ENCODE measurements around the gene SELENOW.
"Not testable (repeated sequence)": the region's sequence is repeated elsewhere in the genome, so short reads cannot be mapped to it uniquely, and the experiment has no call there.

The SELENOW gene

DNA sequence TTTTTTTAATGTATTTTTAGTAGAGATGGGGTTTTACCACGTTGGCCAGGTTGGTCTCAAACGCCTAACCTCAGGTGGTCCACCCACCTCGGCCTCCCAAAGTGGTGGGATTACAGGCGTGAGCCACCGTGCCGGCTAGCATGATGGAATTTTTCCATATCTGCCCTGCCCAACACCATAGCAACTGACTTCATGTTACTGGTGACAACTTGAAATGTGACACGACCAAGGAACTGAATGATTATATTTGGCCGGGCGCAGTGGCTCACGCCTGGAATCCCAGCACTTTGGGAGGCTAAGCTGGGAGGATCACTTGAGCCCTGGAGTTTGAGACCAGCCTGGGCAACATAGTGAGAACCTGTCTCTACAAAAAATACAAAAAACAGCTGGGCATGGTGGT is 8.8 kb downstream of the SELENOW start:
- DNase-seq: not testable (repeated sequence)

DNA sequence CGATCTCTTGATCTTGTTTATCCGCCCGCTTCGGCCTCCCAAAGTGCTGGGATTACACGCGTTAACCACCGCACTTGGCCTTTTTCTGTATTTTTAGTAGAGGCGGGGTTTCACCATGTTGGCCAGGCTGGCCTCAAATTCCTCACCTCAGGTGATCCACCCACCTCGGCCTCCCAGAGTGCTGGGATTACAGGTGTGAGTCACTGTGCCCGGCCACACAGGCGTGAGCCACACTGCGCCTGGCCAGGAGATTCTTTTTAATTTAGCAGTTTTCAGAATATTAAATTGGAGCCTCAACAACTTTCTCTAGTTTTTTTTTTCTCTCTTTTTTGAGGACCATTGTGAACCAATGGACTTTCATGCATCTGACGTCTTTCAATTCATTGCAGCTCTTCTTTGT is 11.3 kb downstream of the SELENOW start:
- DNase-seq: not testable (repeated sequence)

DNA sequence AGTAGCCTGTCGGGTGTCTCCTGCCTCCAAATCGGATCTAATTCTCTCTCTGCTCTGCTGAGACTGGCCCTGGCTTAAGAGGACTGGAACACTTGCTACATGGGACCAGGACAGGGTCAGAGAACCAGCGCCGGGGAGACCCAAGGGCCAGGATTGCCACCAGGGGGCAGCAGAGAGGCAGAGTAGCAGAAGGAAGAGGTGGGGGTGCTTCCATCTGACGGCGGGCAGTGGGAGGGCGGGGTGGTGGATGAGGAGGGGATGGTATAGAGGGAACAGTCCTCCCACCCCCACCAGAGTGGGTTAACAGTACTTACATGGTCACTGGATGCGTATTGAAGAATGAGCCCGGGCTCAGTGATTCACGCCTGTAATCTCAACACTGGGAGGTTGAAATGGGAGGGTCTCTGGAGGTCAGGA is 11.9 kb downstream of the SELENOW start:
- DNase-seq: peak; percentile 29

DNA sequence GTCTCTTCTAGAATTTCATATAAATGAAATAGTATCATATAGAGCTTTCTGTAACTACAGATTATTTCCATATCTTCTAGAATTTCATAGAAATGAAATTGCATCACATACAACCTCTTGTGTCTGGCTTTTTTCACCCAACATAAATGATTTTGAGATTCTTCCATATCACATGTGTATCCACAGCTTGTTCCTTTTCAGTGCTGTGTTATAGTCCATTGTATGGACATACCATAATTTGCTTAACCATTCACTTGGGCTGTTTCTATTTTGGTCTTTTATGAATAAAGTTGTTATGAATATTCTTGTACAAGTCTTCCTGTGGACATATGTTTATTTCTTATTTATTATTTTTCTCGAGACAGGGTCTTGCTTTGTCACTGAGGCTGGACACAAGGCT is 14.1 kb downstream of the SELENOW start:
- DNase-seq: no peak

DNA sequence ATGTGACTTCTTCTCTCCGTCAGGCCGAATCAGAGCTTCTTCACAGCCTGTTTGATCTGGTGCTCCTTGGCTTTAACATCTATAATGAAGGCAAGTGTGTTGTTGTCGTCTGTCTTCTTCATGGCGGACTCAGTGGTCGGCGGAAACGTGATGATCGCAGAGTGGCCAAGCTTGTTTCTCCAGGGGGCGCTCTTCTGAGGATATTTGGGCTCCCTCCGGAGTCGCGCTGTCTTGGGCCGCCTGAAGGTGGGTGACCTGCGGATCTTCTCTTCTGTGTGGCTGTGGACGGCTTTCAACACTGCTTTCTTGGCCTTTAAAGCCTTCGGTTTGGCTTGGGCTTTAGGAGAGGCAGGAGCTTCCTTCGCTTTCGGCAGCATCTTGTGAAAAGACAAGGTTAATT is 16.0 kb downstream of the SELENOW start:
- DNase-seq: no peak

DNA sequence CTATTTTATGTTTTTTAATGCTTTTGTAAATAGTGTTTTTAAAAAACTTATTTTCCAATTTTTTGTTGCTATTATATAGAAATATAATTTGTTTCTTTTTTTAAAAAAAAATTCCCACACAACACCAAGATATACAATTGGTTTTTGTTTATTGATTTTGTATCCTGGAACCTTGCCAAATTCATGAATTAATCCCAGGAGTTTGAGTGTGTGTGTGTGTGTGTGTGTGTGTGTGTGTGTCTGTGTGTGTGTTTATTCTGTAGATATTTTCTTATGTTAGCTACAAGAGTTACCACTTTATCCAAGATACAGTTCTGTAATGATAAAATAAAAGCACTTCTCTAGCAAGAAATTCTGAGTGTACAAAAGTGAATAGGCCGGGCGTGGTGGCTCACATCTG is 18.3 kb downstream of the SELENOW start:
- no peak for DNase-seq

DNA sequence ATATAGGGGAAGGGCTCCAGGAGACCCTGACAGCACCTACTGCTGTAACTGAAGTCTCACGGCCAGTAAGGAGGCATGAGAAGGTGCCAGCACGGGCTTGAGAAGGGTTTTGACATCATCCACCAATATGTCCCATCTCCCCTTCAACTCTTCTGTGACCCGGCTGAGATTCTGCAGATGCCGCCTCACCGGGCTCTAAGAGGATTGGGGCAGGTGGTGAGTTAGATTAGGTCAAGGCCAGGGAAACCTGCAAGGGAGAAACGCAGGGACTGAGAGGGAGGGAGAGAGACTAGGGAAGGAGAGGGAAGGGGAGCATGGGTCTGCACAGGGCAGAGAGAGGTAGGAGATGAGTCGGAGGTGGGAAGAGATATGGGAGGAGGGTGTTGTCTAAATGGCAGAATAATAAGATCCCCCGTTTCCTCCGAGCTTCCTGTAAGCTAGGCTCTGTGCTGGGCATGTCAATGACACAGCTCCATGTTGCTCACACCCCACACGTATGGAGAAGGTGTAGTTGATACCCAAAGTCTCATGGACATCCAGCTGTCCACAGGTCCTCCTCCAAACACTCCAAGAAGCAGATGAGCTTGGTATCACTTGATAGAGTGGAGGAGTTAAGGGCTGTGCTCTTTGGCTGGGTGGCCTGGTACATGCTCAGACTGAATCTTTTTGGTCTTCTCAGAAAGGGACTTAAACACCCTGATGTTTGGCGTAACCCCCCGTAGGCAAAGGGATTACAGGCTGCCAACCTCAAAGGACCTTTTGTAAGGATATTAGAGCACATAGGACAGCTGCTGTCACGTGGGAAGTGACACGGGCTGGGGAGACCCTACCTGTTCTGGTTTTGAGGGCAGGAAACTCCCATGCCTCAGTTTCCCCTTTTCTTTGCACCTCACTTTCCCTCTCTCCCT is 19.7 kb downstream of the SELENOW start:
- DNase-seq: no peak

DNA sequence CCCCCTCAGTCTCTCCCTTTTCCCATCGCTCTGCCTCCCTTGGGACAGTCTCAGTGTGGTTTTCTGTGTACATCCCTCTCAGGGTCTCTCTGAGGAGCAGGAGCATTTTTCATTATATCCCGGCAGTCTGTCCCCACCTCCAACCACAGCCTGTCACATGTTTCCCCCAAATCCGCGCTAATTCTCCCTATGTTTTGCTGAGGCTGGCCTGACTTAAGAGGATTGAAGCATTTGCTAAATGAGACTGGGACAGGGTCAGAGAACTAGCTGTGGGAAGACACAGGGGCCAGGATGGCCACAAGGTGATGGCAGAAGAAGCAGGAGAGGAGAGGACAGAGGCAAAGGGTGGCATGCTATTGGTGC is 20.4 kb downstream of the SELENOW start:
- DNase-seq: no peak

DNA sequence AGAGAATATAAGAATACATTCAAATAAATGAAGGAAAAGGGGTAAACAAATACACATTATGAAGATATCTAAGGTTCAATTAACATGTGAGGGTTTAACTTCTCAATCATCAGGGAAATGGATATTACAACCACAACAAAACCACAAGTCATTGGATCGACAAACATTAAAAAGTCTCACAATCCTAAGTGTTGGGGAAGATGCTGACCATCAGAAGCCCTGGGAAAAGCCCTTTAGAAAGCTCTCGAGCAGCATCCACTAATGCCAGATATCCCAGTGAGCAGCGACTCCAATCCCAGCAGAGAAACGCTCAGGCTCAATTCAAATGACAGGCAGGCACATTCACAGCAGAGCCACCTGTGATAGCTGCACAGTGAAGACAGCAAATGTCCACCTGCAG is 22.8 kb downstream of the SELENOW start:
- no peak for DNase-seq

DNA sequence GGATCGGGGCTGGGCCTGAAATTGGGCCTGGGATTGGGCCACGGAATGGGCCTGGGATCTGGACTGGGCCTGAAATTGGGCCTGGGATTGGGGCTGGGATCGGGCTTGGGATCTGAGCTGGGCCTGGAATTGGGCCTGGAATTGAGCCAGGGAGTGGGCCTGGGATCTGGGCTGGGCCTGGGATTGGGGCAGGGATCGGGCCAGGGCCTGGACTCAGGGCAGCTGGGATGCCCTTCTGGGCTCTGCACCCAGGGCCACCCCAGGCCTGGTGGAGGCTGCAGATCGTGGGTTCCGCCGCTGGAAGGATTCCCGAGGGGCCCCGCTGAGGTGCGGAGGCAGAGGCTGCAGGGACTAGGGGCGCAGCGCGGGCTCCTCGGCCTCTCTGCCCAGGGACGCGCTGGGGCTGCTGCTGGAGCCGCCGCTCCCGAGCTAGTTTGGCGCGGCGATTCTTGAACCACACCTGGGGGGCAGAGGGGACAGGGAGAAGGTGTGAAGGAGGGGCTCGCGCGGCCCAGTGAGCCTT is 24.1 kb downstream of the SELENOW start:
- no peak for DNase-seq

DNA sequence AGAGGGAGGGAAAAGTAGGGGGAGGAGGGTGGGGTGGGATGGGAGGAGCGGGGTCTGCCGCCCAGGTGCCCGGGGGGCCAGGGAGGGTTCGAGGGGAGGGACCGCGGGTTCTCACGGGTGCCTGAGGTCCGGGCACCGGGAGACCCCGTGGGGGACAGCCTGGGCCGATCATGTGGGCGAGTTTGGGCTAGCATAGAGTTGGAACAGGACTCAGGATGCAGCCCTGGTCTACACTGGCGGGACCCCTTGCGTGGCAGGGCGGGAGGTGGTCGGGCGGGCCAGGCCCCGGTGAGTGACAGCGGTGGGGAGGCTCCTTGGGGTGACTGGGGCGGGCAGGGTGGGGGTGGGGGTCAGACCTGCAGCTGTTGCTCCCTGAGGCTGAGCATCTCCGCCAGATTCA is 24.6 kb downstream of the SELENOW start:
- DNase-seq: not testable (repeated sequence)

DNA sequence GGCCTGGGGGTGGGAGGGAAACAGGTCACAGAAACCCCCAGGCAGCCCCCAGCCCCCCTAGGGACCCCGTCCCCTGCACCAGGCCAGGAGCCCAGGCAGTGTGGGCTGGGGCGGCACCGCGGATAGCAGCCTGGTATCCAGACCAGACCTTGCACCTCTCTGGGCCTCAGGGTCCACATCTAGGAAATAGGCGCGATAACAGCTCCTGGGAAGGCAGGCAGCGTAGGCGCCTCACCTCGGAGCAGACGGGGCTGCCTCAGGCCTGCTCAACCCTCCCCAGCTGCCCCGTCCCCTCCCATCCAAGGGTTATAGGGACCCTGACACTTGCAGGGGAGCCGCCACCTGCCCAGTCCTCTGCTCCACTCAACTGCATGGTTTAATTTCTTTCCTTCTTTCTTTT is 25.2 kb downstream of the SELENOW start:
- DNase-seq: not testable (repeated sequence)

DNA sequence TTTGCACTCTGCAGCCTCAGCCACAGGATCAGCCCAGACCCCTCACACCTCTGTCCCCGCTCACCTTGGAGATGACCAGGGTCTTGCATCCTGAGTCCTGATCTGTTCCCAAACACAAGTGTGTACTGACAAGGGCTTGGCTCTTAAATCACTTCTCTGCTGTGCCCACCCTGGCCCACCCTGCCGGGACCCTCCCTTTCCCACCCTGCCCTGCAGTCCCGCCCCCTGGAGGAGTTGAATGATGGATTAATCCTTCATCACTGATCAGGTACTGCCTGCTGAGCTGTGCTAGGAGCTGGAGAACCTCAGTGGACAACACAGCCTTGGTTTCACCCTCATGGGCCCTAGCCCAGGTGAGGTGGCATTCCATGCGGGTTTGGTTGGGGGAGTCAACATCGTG is 25.9 kb downstream of the SELENOW start, which contains the start of gene TPRX1:
Gene TPRX1 (minus strand): TSS at position 101 of the 400 bp plus-strand sequence. CDS start 12 bp downstream, at position 89.
- DNase-seq: not testable (repeated sequence)

DNA sequence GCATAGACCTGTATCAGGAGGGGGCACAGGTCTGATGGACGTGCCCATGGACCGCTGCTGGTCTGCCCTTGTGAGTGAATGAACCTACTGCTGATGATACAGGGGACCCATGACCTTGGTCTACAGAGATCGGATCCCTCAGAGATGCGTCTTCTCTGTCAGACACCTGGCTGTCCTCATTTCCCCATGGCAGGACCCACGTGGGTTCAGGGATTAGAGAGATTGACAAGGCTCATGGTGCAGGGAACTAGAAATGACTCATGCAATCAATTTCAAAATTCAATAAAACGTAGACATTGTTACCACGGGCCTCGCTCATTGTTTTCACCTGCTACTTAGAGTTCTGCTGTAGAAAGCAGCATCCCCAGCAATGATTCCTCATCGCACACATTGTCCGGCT is 26.8 kb downstream of the SELENOW start:
- no peak for DNase-seq

DNA sequence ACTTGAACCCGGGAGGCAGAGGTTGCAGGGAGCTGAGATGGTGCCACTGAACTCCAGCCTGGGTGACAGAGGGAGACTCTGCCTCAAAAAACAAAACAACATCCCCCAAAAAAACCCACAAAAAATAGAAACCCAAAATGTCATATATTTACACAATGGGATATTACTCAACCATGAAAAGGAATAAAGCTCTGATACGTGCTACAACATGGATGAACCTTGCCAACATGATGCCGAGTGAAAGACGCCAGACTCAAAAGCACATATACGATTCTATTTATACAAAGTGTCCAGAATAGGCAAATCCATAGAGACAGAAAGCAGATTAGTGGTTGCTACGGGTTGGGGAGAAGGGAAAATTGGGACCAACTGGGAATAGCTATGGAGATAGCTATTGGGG is 27.9 kb downstream of the SELENOW start:
- DNase-seq: no peak

DNA sequence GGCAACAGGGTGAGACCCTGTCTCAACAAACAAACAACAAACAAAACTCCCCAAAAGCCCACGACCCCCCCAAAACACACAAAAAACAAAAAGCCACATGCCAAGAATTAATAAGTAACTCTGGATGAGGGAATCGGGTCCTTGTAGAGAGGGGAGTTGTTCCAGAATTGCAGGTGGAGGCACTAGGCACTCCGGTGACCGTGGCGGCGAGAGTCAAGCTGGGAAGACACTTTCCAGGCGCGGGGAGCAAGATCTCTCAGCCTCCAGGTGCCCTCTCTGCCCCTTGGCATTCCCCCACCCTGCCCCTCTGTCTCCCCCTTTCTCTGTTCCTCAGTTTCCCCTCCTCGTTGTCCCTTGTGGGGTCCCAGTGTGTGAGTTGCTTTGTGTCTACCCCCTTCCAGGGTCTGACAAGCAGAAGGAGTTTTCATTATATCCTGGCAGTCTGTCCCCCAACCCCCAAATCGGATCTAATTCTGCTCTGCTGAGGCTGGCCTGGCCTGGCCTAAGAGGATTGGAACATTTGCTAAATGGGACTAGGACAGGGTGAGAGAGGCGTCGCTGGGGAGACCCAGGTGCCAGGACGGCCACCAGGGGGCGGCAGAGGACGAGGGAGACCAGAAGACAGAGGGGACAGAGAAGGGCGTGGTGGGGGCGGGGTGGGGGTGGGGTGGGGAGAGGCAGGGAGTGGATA is 34.9 kb downstream of the SELENOW start:
- DNase-seq: peak; percentile 0

DNA sequence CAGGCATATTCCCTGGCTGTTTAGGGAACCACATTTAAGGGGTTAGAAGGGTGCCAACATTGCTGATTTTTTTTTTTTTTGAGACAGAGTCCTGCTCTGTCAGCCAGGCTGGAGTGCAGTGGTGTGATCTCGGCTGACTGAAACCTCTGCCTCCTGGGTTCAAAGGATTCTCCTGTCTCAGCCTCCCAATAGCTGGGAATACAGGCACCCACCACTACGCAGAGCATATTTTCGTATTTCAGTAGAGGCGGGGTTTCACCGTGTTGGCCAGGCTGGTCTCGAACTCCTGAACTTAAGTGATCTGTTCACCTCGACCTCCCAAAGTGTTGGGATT is 35.5 kb downstream of the SELENOW start:
- DNase-seq: no peak

DNA sequence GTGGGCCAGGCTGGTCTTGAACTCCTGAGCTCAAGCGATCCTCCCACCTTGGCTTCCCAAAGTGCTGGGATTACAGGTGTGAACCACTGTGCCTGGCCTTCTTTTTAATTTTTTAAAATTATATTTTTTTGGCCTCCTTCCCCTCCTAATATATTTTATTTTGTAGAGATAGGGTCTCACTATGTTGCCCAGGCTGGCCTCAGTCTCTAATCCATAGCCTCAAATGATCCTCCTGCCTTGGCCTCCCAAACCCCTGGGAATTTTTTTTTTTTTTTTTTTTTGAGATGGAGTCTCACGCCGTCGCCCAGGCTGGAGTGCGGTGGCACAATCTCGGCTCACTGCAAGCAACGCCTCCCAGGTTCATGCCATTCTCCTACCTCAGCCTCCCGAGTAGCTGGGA is 37.8 kb downstream of the SELENOW start:
- DNase-seq: not testable (repeated sequence)

DNA sequence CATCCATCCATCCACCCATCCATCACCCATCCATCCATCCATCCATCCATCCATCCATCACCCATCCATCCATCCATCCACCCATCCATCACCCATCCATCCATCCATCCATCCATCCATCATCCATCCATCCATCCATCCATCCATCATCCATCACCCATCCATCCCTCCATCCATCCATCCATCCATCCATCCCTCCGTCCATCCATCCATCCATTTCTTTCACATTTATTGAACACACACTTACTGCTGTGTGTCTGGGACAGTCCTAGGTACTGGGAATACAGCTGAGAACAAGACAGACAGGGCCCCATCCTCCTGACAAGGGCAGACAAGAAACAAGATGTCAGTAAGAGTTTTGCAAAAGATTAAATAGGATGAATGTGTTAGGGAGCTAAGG is 39.7 kb downstream of the SELENOW start:
- not testable (repeated sequence) for DNase-seq

DNA sequence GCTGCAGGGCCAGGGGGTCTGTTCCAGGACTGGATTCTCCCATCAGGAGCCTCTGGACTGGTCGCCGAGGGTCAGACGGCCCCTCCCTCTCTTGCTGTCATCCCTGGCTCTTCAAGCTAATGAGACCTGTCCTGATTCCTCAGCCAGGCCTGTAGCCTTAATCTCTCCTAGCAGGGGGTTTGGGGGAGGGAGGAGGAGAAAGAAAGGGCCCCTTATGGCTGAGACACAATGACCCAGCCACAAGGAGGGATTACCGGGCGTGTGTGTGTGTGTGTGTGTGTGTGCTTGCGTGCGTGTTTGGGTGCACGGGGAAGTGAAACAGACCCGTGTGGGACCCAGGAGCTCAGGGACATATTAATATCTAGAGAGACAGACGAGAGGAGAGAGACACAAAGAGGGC is 41.4 kb downstream of the SELENOW start:
- no peak for DNase-seq

DNA sequence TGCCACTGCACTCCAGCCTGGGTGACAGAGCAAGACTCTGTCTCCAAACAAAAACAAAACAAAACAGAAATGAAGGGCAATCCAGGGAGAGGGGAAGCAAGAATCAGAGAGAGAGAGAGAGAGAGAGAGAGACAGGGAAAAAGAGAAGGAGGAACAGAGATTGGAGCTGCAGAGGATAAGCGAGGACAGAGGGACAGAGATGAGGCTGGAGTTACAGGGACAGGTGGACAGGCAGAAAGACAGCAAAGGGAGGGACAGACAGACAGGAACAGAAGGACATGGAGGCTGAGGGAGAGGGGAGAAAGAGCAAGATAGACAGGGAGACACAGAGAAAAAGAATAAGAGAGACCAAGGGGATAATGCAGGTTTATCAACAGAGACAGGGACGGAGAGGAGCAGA is 41.9 kb downstream of the SELENOW start:
- no peak for DNase-seq

DNA sequence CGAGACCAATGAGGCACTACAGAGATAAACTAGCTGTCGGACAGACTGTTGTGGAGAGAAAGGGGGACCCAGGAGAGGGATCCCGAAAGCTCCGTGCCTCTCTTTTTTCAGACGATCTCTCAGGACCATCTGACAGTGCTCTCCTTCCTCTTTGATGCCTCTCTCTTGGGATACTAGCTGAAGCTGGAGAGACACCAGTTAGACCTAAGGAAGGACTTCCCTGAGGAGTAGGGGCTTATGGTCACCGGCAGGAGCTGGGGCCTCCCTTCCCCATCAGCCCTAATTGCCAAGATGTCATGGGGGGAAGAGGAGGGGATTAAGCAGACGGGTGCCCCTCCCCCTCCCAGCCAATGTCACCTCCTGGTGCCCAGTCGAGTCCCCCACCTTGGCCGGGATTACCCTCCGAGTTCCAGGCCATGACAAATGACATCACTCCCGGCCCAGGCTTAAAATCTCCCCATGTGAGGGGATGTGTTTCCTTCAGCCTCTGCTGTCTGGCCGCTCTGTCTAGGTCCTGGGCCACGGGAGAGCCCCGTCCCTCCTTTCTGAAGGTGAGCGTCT is 43.0 kb downstream of the SELENOW start, which contains the start of gene CRX:
Gene CRX (plus strand): TSS at position 478 of the 561 bp plus-strand sequence. CDS start 12,507 bp downstream, outside the sequence.
- DNase-seq: no peak

DNA sequence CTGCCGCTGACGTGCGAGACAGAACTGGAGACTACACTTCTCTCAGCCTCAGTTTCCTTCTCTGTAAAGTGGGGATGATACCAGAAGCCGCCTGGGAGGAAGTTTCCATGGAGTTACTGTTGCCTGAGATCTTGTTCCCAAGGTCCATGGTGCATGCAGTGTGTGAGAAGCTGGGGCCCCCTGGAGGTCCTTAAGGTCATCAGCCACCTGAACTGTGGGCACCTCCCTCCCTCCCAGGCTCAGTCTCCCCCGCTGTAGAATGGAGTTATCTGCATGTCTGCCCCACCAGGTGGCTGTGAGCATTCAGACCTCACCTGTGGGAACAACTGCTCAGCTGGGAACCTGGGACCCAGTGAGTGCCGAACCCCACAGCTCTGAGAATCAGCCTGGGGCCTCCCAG is 45.9 kb downstream of the SELENOW start:
- DNase-seq: no peak

DNA sequence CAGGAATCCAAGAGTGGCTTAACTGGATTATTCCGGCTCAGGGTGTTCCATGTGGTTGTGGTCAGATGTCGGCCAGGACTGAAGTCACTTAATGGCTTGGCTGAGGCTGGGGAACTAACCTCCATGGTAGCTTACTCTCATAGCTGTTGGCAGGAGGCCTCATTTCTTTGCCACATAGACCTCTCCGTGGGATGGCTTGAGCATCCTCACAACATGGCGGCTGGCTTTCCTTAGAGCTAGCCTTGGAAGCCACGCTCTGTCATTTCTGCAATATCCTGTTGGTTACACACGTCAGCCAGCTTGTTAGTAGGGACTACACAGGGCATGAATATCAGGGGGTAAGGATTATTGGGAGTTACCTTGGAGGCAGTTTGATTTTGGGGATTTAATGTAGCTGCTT is 48.3 kb downstream of the SELENOW start:
- no peak for DNase-seq
